Kidney (tissue), 14 donors: Measurements from ENCODE around the gene FLRT2. TPM values are rescaled to one million over a fixed set of nuclear protein-coding genes. Genes with fewer than 3 reads are reported as not detected.

Experiments
- DNase-seq, 5 donors: peaks; one replicate each; pipeline ENCODE4 v3.0.0-alpha.2; 2013 to 2020
- FAIRE-seq: peaks from 2 replicates; lab custom pipeline; 2012; peaks lifted over from hg19 to GRCh38; lab: Jason Lieb, UNC
- H3K27ac ChIP-seq, 2 donors: one replicate each; pipeline ENCODE4 v1.7.0; 2013; ENCODE audit warnings: low read depth in 2 of 2, low read length in 2 of 2, inconsistent platforms in 1 of 2
- H3K27me3 ChIP-seq: one replicate; pipeline ENCODE4 v1.7.1; 2013; ENCODE audit warnings: low read length, inconsistent platforms; ENCODE audit not compliant: control insufficient read depth, insufficient read depth
- H3K36me3 ChIP-seq, 3 donors: one replicate each; pipeline versions ENCODE4 v1.7.0 to v1.7.1; 2013; ENCODE audit warnings: low read length in 3 of 3, control low read depth in 1 of 3, inconsistent platforms in 1 of 3; ENCODE audit not compliant: insufficient read depth in 3 of 3, control insufficient read depth in 2 of 3
- H3K4me1 ChIP-seq, 3 donors: one replicate each; pipeline versions ENCODE4 v1.7.0 to v1.7.1; 2013; ENCODE audit warnings: low read length in 3 of 3, inconsistent platforms in 1 of 3, low read depth in 1 of 3; ENCODE audit not compliant: control insufficient read depth in 2 of 3, insufficient read depth in 2 of 3
- H3K4me3 ChIP-seq, 3 donors: one replicate each; pipeline versions ENCODE4 v1.7.0 to v1.8.1; 2013; ENCODE audit warnings: low read length in 3 of 3, control low read depth in 1 of 3, inconsistent platforms in 1 of 3
- H3K9ac ChIP-seq, 3 donors: one replicate each; pipeline versions ENCODE4 v1.7.0 to v1.7.1; 2013; ENCODE audit warnings: low read length in 3 of 3, control low read depth in 1 of 3, inconsistent platforms in 1 of 3
- H3K9me3 ChIP-seq, 3 donors: one replicate each; pipeline versions ENCODE4 v1.7.0 to v1.7.1; 2013; ENCODE audit warnings: low read length in 3 of 3, control low read depth in 1 of 3, inconsistent platforms in 1 of 3; ENCODE audit not compliant: control insufficient read depth in 2 of 3, insufficient read depth in 1 of 3
- intact Hi-C: fragments of 100-400 bp; cut with DNase I; formaldehyde crosslinking; loops from one replicate; pipeline ENCODE4 v1.11.1; 2022
- polyA plus RNA-seq: library from polyadenylated mRNA; stranded (reverse); fragments of 350-450 nt; fragmentation: Illumina TruSeq; extraction: RNeasy Lipid Tissue Mini Kit (QIAGEN cat#74804); gene quantifications from one replicate; pipeline ENCODE4 v1.2.3, GENCODE V29; 2014; ENCODE audit warnings: low read depth, low replicate concordance; ENCODE audit not compliant: insufficient read depth
- total RNA-seq: library from RNA; stranded (reverse); fragmentation: NEBNext Ultra II Directional; extraction: Animal tissue kit (Norgen Biotek cat#: 25700); gene quantifications from one replicate; pipeline ENCODE4 v1.2.1, GENCODE V29; 2021
- TF ChIP-seq, protein P1 (sequence below): IDR thresholded peaks from 3 replicates; pipeline ENCODE4 v1.5.1; 2012; ENCODE audit warnings: mild to moderate bottlenecking, moderate library complexity, borderline replicate concordance; ENCODE audit not compliant: insufficient read depth; ENCODE audit errors: extremely low read depth
- donor health status: control.
- donor health status: control.
- donor health status: control.
- donor health status: control.
- donor health status: control.
- donor health status: DM: yes; HTN: yes; CAD: no.
- donor health status: Normal renal cell carcinoma (clear cell type).

Gene FLRT2
- total and polyA plus RNA-seq, 2 donors from 2014 or later = 1.2 to 16.6 TPM

DNA sequence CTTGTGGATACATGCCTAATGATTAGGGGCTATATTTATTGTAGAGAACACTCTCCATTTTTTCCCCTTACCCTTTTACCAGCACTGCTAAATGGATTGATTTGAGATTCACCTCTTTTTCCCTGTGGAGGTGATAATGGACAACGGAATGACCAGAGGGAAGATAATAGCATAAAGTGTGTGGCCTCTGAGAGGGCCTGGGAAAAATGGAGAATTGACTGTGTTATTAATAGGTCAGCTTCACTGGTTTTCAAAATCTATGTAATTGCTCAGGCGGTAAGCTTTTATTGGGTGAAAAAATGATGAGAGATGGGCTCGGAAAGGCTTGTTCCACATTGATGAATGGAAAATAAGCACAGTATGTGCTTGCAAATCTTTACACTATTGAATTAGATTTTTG lies 15.8 kb downstream of the FLRT2 start:
- Histone ChIP-seq H3K9me3 (no peaks in the 10 kb centered on the region), H3K9ac (no peak overlapping the region), H3K36me3 (no peaks in the 10 kb centered on the region), H3K4me1 (no peaks in the 10 kb centered on the region), H3K27ac (no peak overlapping the region), H3K27me3 (no peaks in the 10 kb centered on the region), H3K4me3 (no peak overlapping the region)
- FAIRE-seq = no peak
- no peak for DNase-seq
- TF ChIP-seq, protein P1, sequence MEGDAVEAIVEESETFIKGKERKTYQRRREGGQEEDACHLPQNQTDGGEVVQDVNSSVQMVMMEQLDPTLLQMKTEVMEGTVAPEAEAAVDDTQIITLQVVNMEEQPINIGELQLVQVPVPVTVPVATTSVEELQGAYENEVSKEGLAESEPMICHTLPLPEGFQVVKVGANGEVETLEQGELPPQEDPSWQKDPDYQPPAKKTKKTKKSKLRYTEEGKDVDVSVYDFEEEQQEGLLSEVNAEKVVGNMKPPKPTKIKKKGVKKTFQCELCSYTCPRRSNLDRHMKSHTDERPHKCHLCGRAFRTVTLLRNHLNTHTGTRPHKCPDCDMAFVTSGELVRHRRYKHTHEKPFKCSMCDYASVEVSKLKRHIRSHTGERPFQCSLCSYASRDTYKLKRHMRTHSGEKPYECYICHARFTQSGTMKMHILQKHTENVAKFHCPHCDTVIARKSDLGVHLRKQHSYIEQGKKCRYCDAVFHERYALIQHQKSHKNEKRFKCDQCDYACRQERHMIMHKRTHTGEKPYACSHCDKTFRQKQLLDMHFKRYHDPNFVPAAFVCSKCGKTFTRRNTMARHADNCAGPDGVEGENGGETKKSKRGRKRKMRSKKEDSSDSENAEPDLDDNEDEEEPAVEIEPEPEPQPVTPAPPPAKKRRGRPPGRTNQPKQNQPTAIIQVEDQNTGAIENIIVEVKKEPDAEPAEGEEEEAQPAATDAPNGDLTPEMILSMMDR = no peak
- intact Hi-C loops = no loop called here

DNA sequence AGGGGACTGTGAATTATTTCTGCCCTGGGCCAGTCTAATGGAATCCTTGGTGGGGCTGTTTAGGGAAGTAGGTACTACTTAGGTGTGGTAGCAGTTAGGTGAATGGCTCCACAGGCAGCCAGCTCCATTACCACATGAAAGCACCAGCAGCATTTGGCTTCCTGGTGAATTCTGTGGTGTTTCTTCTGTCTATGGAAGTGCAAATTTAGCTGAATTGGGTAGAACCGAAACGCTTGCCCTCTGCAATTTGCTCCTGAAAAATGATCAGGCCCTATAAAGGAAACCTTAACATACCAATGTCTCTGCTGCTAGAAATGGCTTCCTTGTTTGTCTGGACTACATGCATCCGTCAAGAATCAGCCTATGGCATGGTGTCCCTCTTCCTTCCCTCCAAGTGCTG lies 16.4 kb downstream of the FLRT2 start:
- Histone ChIP-seq H3K27me3 (no peaks in the 10 kb centered on the region), H3K9me3 (no peaks in the 10 kb centered on the region), H3K36me3 (no peaks in the 10 kb centered on the region), H3K9ac (no peak overlapping the region), H3K27ac (no peak overlapping the region), H3K4me1 (no peaks in the 10 kb centered on the region), H3K4me3 (no peak overlapping the region)
- DNase-seq (no peak), FAIRE-seq (no peak)
- TF ChIP-seq, protein P1 = no peak
- intact Hi-C loops = no loop called here

DNA sequence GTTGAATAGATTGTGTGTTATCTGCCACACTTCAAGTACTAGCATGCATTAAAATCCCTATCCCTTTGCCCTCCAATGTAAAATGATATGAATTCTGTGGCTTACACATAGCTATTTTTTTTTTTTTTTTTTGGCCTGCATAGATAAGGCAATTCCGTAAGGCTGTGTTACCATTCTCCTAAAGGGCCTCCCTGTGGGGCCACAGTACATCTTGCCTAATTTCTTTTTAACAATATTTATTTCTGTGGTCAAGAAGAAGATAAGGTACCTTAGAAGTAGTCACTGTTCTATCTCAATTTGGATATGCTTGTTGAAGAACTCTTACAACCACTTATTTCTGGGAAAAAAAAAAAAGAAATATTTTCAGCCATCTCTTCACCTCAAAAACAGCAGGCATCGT lies 19.8 kb downstream of the FLRT2 start:
- no peaks in the 10 kb centered on the region for H3K9me3 ChIP-seq

More for the DNA sequence above, 19.8 kb downstream of the FLRT2 start:
- Histone ChIP-seq H3K9ac (no peak overlapping the region), H3K4me1 (no peaks in the 10 kb centered on the region), H3K36me3 (no peaks in the 10 kb centered on the region), H3K27me3 (no peaks in the 10 kb centered on the region), H3K27ac (no peak overlapping the region), H3K4me3 (no peak overlapping the region)
- DNase-seq (no peak), FAIRE-seq (no peak)
- intact Hi-C loops = no loop called here
- TF ChIP-seq, protein P1 = no peak
